Prostate gland (tissue), 2 donors: ENCODE data around the gene ZNF319.

Source experiments
- CTCF ChIP-seq, 4 experiments: fragments of 200-600 bp in 2 of 4; fragments of 450-650 bp in 2 of 4; sonication (generic) in 2 of 4; IDR thresholded peaks; 1 replicate in 3 of 4; 2 replicates in 1 of 4; pipeline ENCODE4 v1.5.1; 2016 to 2019; ENCODE audit warnings: antibody characterized with exemption in 4 of 4, mild to moderate bottlenecking in 2 of 4, moderate library complexity in 2 of 4
- POLR2A ChIP-seq: fragments of 450-650 bp; IDR thresholded peaks from one replicate; pipeline ENCODE4 v1.6.1; 2016; ENCODE audit warnings: antibody characterized with exemption, mild to moderate bottlenecking

GRCh38 chr16:58016840-58017446 is 16.5 kb upstream of the ZNF319 start:
- no peak for TF ChIP-seq CTCF (IDR thresholded peaks at IDR 0.05)
- no peak for TF ChIP-seq POLR2A
